Fibroblast of lung (primary cell): ENCODE results near the gene KMT5C. TPM values are rescaled to one million over a fixed set of nuclear protein-coding genes. Genes with fewer than 3 reads are reported as not detected.

Source experiments
- DNase-seq, 2 donors: peaks; one replicate each; pipeline versions ENCODE4 v3.0.0 to v3.0.0-alpha.2; 2010; ENCODE audit warnings: low read depth in 2 of 2
- H2AFZ ChIP-seq: 2 replicates; pipeline ENCODE4 v1.5.1; 2012; ENCODE audit warnings: low read length, control low read depth, inconsistent platforms
- H3K27ac ChIP-seq: 2 replicates; pipeline ENCODE4 v1.5.1; 2011; ENCODE audit warnings: low read length, control low read depth; ENCODE audit not compliant: insufficient read depth
- H3K27me3 ChIP-seq: 2 replicates; pipeline ENCODE4 v1.5.1; 2011; ENCODE audit warnings: mild to moderate bottlenecking, low read length; ENCODE audit not compliant: control insufficient read depth, insufficient read depth
- H3K36me3 ChIP-seq: 2 replicates; pipeline ENCODE4 v1.5.1; 2011; ENCODE audit warnings: low read length; ENCODE audit not compliant: control insufficient read depth, insufficient read depth
- H3K4me1 ChIP-seq: 2 replicates; pipeline ENCODE4 v1.5.1; 2011; ENCODE audit warnings: low read length; ENCODE audit not compliant: control insufficient read depth, insufficient read depth; ENCODE audit errors: extremely low read depth
- H3K4me2 ChIP-seq: 2 replicates; pipeline ENCODE4 v1.5.1; 2011; ENCODE audit warnings: low read length, control low read depth; ENCODE audit not compliant: insufficient read depth; ENCODE audit errors: extremely low read depth
- H3K4me3 ChIP-seq, 4 experiments: fragments of 200-600 bp in 1 of 4; sonication (generic) in 1 of 4; replicated peaks in 1 of 4; 2 replicates each; pipeline ENCODE4 v1.5.1; 2011 to 2016; ENCODE audit warnings: low read length in 4 of 4, low read depth in 3 of 4, mild to moderate bottlenecking in 3 of 4, control low read depth in 2 of 4, inconsistent platforms in 1 of 4, mixed read lengths in 1 of 4; ENCODE audit not compliant: insufficient read depth in 1 of 4; ENCODE audit errors: control extremely low read depth in 1 of 4
- H3K79me2 ChIP-seq: 2 replicates; pipeline ENCODE4 v1.5.1; 2012; ENCODE audit warnings: mild to moderate bottlenecking, low read length, inconsistent platforms; ENCODE audit not compliant: control insufficient read depth, insufficient read depth
- H3K9ac ChIP-seq: 2 replicates; pipeline ENCODE4 v1.5.1; 2011; ENCODE audit warnings: mild to moderate bottlenecking, low read length, control low read depth; ENCODE audit not compliant: insufficient read depth
- H3K9me3 ChIP-seq: 2 replicates; pipeline ENCODE4 v1.5.1; 2012; ENCODE audit warnings: low read depth, low read length; ENCODE audit not compliant: control insufficient read depth, insufficient read depth
- H4K20me1 ChIP-seq: 2 replicates; pipeline ENCODE4 v1.5.1; 2011; ENCODE audit warnings: low read length; ENCODE audit not compliant: control insufficient read depth, insufficient read depth; ENCODE audit errors: extremely low read depth
- EZH2 ChIP-seq: IDR thresholded peaks from 2 replicates; pipeline ENCODE4 v1.5.1; 2012; ENCODE audit warnings: low read length, control low read depth, mild to moderate bottlenecking; ENCODE audit errors: missing control alignments
- polyA plus RNA-seq, 2 donors: library from polyadenylated mRNA; depleted of rRNA in 1 of 2; stranded (reverse) in 1 of 2; unstranded in 1 of 2; fragments of >200 nt; gene quantifications; 2 replicates each; pipeline ENCODE4 v1.2.1, GENCODE V29; 2011 to 2012; ENCODE audit warnings: missing spikeins in 1 of 2
- total RNA-seq: library from RNA; depleted of rRNA; stranded (reverse); fragments of >200 nt; gene quantifications from 2 replicates; pipeline ENCODE4 v1.2.1, GENCODE V29; 2014
- TF ChIP-seq, protein P1 (sequence below), 2 donors: IDR thresholded peaks in 1 of 2; conservative IDR thresholded peaks in 1 of 2; 1 replicate in 1 of 2; 2 replicates in 1 of 2; pipeline ENCODE4 v1.5.1; 2011 to 2012; ENCODE audit warnings: low read length in 2 of 2, control low read depth in 1 of 2, inconsistent platforms in 1 of 2, low read depth in 1 of 2, mild to moderate bottlenecking in 1 of 2

KMT5C gene
- total and polyA plus RNA-seq, 2 donors (not counting 1 experiment from before 2014, with no cell fraction given), result 2.5 to 4.1 TPM

DNA sequence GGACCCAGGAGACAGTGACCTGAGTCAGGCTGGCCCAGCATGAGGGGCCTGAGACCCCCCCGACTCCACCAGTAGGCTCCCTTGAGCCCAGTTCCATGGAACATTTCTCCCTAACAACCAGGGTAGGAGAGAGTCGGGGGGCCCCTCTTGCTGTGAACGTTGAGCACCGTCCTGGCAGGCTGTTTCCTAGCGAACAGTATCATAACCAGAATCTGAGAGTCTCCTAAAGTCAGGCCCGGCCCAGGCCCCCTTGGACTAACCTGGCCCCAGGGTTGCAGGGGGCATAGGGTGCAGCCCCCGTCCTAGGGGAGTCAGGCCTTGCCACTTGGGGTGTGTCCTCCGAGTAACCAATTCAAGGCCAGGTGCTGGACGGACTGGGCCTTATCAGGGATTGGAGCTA, 28.3 kb upstream of the KMT5C start:
- TF ChIP-seq, protein P1, sequence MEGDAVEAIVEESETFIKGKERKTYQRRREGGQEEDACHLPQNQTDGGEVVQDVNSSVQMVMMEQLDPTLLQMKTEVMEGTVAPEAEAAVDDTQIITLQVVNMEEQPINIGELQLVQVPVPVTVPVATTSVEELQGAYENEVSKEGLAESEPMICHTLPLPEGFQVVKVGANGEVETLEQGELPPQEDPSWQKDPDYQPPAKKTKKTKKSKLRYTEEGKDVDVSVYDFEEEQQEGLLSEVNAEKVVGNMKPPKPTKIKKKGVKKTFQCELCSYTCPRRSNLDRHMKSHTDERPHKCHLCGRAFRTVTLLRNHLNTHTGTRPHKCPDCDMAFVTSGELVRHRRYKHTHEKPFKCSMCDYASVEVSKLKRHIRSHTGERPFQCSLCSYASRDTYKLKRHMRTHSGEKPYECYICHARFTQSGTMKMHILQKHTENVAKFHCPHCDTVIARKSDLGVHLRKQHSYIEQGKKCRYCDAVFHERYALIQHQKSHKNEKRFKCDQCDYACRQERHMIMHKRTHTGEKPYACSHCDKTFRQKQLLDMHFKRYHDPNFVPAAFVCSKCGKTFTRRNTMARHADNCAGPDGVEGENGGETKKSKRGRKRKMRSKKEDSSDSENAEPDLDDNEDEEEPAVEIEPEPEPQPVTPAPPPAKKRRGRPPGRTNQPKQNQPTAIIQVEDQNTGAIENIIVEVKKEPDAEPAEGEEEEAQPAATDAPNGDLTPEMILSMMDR (conservative IDR thresholded peaks at IDR 0.05 in 1 of 2, IDR thresholded peaks at IDR 0.05 in 1 of 2; ENCODE audit: low read depth in 1 of 2, low read length in 2 of 2), result no peak
- no peak for TF ChIP-seq EZH2

DNA sequence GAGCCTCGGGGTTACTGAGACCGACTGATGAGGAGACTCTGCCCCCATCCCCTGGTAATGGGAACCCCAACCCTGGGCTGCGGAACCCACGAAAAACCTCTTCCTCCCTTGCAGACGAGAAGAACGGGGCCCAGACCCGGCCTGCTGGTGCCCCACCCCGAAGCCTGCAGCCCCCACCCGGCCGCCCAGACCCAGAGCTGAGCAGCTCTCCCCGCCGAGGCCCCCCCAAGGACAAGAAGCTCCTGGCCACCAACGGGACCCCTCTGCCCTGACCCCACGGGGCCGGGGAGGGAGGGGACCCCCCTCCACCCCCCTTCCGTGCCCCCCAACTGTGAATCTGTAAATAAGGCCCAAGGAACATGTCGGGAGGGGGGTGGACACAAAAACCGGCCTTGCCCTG, 27.9 kb upstream of the KMT5C start:
- Histone ChIP-seq H3K9me3 (no peaks in the 10 kb centered on the region), H3K27me3 (no peaks in the 10 kb centered on the region), H3K4me3 (no peak overlapping the region), H3K4me2 (no peak overlapping the region), H2AFZ (no peak overlapping the region), H4K20me1 (no peaks in the 10 kb centered on the region), H3K4me1 (no peaks in the 10 kb centered on the region), H3K36me3 (peaks cover 1% of the 10 kb centered on the region), H3K9ac (no peak overlapping the region), H3K79me2 (no peaks in the 10 kb centered on the region), H3K27ac (no peak overlapping the region)
- DNase-seq, result no peak
- no peak for TF ChIP-seq EZH2
- TF ChIP-seq, protein P1 (conservative IDR thresholded peaks at IDR 0.05 in 1 of 2, IDR thresholded peaks at IDR 0.05 in 1 of 2; ENCODE audit: low read depth in 1 of 2, low read length in 2 of 2), result no peak

More for the DNA sequence above, 28.3 kb upstream of the KMT5C start:
- Histone ChIP-seq H3K9me3 (no peaks in the 10 kb centered on the region), H3K4me3 (no peak overlapping the region), H4K20me1 (no peaks in the 10 kb centered on the region), H3K9ac (no peak overlapping the region), H3K27ac (no peak overlapping the region), H3K79me2 (no peaks in the 10 kb centered on the region), H3K4me1 (no peaks in the 10 kb centered on the region), H2AFZ (no peak overlapping the region), H3K27me3 (no peaks in the 10 kb centered on the region), H3K4me2 (no peak overlapping the region), H3K36me3 (peaks cover 2% of the 10 kb centered on the region)
- DNase-seq, result no peak

DNA sequence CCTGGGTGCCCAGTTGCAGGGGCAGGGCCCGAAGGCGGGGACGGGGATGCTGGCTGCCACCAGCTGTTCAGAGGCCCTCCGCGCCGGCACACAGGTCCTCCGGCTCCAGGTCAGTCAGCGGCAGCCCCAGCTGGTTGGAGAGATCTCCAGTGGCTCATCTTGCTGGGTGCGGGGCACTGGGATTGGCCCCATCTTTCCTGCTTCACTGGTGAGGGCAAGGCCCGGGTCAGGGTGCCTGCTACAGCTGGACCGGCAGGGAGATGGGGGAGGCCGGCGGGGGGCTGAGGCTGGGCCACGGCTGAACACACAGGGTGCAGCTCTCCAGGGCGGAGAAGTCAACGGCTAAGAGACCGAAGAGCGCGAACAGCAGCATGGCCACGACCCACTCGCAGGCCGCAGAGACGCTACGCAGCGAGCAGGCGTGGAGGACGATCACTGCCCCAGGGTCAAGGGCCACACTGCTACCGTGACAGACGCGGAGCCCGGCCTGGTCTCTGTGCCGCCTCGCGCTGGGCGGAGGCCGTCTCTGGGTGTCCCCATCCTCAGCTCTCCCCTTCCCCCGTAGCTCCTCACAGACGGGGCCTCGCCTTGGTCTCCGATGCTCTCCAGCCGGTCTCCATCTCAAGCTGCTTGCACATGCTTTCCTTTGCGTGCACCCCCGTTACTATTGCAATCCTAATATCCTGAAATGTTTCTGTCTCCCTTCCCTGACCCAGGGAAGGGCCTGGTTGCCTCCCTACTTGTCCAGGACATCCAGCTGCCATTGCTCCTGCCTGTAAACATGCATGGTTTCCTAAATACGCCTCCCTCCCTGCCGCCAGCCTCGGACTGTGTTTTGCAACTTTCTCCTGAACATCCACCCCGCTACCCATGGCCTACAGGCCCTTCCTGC, 26.8 kb upstream of the KMT5C start:
- no peaks in the 10 kb centered on the region for H3K36me3 ChIP-seq
- H3K9me3 ChIP-seq, result no peaks in the 10 kb centered on the region
- no peak overlapping the region for H2AFZ ChIP-seq
- H3K27ac ChIP-seq, result no peak overlapping the region
- no peaks in the 10 kb centered on the region for H3K27me3 ChIP-seq
- H3K4me2 ChIP-seq, result no peak overlapping the region
- H3K4me3 ChIP-seq, result no peak overlapping the region
- DNase-seq, result no peak
- TF ChIP-seq, protein P1 (conservative IDR thresholded peaks at IDR 0.05 in 1 of 2, IDR thresholded peaks at IDR 0.05 in 1 of 2; ENCODE audit: low read depth in 1 of 2, low read length in 2 of 2), result no peak
- TF ChIP-seq EZH2, result no peak
- H4K20me1 ChIP-seq, result no peaks in the 10 kb centered on the region
- H3K9ac ChIP-seq, result no peak overlapping the region
- no peaks in the 10 kb centered on the region for H3K4me1 ChIP-seq
- no peaks in the 10 kb centered on the region for H3K79me2 ChIP-seq
